MM.1S (cell line): ENCODE measurements around the gene THAP9.

ENCODE experiments used
- CTCF ChIP-seq: fragments of 300-600 bp; sonication (generic); IDR thresholded peaks from 2 replicates; pipeline ENCODE4 v1.5.1; 2016; ENCODE audit warnings: antibody characterized with exemption, low read length, mixed read lengths
- EZH2phosphoT487 ChIP-seq: fragments of 300-600 bp; sonication (generic); IDR thresholded peaks from 2 replicates; pipeline ENCODE4 v1.6.1; 2018; ENCODE audit warnings: antibody characterized with exemption, low read length

GRCh38 chr4:82851318-82851717 lies 49.2 kb upstream of the THAP9 start:
- TF ChIP-seq CTCF (no peak), EZH2phosphoT487 (no peak)
